Measurements from ENCODE around the gene DERA.

DNA sequence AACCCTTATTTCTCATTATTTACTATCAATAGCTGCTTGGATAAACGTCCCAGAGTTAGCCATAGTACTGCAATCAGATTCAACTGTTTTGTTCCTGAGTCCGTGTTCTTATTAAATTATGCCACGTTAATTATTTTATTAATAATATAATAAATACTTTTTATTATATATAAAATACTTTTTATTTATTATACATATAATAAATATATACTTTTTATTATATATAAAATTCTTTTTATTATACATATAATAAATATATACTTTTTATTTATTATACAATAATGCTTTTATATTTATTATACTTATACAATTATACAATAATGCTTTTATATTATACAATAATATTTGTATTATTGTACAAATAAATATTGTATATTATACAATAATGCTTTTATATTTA lies 17.9 kb upstream of the DERA start:
- TF ChIP-seq POLR2A (IDR thresholded peaks at IDR 0.05; ENCODE audit: low read length) (no peak), GATA1 (IDR thresholded peaks at IDR 0.05; ENCODE audit: low read depth, low read length) (no peak)
